Naive B cell (primary cell): Measurements from ENCODE around the gene DNAH17. TPM values are rescaled to one million over a fixed set of nuclear protein-coding genes. Genes with fewer than 3 reads are reported as not detected.

Experiments
- ATAC-seq, 2 donors: fragments of 150-1000 bp; cut with Tn5 transposase; 2 replicates each; pipeline ENCODE4 v1.10.0; 2021; ENCODE audit warnings: low read depth in 2 of 2, mild to moderate bottlenecking in 2 of 2, moderate library complexity in 2 of 2
- DNase-seq: peaks from one replicate; pipeline ENCODE4 v3.0.0; 2022
- H3K27ac Mint-ChIP-seq, 6 donors: one replicate each; pipeline ENCODE4 v1.8.0; 2020 to 2022; ENCODE audit warnings: mild to moderate bottlenecking in 6 of 6, mixed read lengths in 6 of 6, moderate library complexity in 5 of 6, inconsistent platforms in 2 of 6
- H3K27me3 Mint-ChIP-seq, 3 donors: one replicate each; pipeline ENCODE4 v1.8.0; 2021 to 2022; ENCODE audit warnings: mixed read lengths in 3 of 3, mild to moderate bottlenecking in 1 of 3
- H3K36me3 Mint-ChIP-seq, 2 donors: one replicate each; pipeline ENCODE4 v1.8.0; 2020 to 2022; ENCODE audit warnings: mixed read lengths in 2 of 2, inconsistent platforms in 1 of 2, mild to moderate bottlenecking in 1 of 2
- H3K4me1 Mint-ChIP-seq, 3 donors: one replicate each; pipeline ENCODE4 v1.8.0; 2020 to 2022; ENCODE audit warnings: mixed read lengths in 3 of 3, inconsistent platforms in 1 of 3, mild to moderate bottlenecking in 1 of 3, moderate library complexity in 1 of 3
- H3K4me3 Mint-ChIP-seq, 8 donors: one replicate each; pipeline ENCODE4 v1.8.0; 2020 to 2022; ENCODE audit warnings: mild to moderate bottlenecking in 8 of 8, mixed read lengths in 8 of 8, moderate library complexity in 8 of 8, inconsistent platforms in 2 of 8
- H3K9me3 Mint-ChIP-seq, 7 donors: one replicate each; pipeline ENCODE4 v1.8.0; 2020 to 2022; ENCODE audit warnings: mixed read lengths in 7 of 7, mild to moderate bottlenecking in 5 of 7, inconsistent platforms in 2 of 7, moderate library complexity in 1 of 7
- polyA plus RNA-seq, 6 donors: library from polyadenylated mRNA; unstranded; fragments of 300-500 nt; fragmentation: Illumina TruSeq; gene quantifications; one replicate each; pipeline ENCODE4 v1.2.3, GENCODE V29; 2021; ENCODE audit warnings: low read depth in 6 of 6

Gene DNAH17, protein sequence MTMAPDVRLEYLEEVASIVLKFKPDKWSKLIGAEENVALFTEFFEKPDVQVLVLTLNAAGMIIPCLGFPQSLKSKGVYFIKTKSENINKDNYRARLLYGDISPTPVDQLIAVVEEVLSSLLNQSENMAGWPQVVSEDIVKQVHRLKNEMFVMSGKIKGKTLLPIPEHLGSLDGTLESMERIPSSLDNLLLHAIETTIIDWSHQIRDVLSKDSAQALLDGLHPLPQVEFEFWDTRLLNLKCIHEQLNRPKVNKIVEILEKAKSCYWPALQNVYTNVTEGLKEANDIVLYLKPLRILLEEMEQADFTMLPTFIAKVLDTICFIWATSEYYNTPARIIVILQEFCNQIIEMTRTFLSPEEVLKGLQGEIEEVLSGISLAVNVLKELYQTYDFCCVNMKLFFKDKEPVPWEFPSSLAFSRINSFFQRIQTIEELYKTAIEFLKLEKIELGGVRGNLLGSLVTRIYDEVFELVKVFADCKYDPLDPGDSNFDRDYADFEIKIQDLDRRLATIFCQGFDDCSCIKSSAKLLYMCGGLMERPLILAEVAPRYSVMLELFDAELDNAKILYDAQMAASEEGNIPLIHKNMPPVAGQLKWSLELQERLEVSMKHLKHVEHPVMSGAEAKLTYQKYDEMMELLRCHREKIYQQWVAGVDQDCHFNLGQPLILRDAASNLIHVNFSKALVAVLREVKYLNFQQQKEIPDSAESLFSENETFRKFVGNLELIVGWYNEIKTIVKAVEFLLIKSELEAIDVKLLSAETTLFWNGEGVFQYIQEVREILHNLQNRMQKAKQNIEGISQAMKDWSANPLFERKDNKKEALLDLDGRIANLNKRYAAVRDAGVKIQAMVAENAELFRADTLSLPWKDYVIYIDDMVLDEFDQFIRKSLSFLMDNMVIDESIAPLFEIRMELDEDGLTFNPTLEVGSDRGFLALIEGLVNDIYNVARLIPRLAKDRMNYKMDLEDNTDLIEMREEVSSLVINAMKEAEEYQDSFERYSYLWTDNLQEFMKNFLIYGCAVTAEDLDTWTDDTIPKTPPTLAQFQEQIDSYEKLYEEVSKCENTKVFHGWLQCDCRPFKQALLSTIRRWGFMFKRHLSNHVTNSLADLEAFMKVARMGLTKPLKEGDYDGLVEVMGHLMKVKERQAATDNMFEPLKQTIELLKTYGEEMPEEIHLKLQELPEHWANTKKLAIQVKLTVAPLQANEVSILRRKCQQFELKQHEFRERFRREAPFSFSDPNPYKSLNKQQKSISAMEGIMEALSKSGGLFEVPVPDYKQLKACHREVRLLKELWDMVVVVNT (N-terminal part only)
- under 1 TPM in 3 of 6 donors, not detected in 3; 0.09 to 0.95 (median 0.13) TPM for polyA plus RNA-seq

DNA sequence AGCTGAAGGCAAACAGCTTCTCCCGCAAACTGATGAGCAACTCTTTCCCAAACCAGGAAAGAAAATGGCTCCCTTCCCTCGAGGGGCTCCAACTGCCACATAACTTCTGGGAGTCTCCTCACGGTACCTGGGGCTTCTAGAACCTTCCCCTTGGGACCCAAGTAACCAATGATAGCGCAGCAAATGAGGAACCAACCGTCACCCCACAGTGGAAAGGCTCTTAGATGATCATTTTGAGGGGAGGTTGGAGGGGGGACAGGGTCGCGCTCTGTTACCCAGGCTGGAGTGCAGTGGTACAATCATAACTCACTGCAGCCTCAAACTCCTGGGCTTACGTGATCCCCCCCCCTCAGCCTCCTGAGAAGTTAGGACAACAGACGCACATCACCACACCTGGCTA, at the start of gene DNAH17:
TSS of gene DNAH17 (minus strand) at position 101 of the 400 bp plus-strand sequence. CDS start 2,339 bp downstream, outside the sequence.
- ATAC-seq (no peak), DNase-seq (no peak)
- peak within 1 kb of the TSS in 1 of 6 donors; percentile 60 for H3K27ac Mint-ChIP-seq
- H3K4me1 Mint-ChIP-seq: peaks cover 0 to 4% (median 0%) of the 10 kb centered on the region in 3 donors
- no peaks in the 10 kb centered on the region for H3K36me3 Mint-ChIP-seq
- no peaks in the 10 kb centered on the region for H3K9me3 Mint-ChIP-seq
- peak within 1 kb of the TSS in 1 of 8 donors; percentile 50 for H3K4me3 Mint-ChIP-seq
- peaks cover 0 to 3% (median 0%) of the 10 kb centered on the region in 3 donors for H3K27me3 Mint-ChIP-seq

DNA sequence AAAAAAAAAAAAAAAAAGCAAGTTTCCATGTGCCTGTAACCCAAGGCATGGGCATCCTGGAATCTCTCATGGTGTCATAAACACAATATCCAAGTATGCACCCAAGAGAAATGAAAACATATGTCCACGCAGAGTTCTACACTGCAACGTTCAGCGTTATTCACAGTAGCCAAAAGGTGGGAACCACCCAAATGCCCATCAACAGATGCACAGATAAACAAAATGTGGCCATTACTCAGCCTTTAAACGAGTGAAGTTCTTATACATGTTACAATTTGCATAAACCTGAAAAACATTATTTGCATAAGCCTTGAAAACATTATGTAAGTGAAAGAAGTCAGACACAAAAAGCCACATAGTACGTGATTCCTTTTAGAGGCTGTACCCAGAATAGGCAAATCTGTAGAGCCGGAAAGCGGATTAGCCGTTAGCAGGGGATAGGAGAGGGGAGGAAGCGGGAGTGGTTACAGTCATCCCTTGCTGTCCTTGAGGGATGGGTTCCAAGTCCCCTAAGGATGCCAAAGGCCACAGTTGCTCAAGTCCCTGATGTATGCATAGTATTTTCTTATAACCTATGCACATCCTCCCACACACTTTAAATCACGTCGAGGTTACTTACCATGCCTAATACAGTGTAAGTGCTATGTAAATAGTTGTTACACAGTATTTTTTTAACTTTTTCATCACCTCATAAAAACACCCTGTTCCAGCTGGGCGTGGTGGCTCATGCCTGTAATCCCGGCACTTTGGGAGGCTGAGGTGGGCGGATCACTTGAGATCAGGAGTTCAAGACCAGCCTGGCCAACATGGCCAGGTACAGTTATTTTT, 47.3 kb upstream of the DNAH17 start:
- Mint-ChIP-seq H3K27me3 (no peaks in the 10 kb centered on the region), H3K27ac (no peak overlapping the region), H3K4me1 (no peaks in the 10 kb centered on the region), H3K4me3 (no peak overlapping the region), H3K9me3 (peaks cover 0 to 9% (median 2%) of the 10 kb centered on the region in 7 donors), H3K36me3 (no peaks in the 10 kb centered on the region)
- DNase-seq (no peak), ATAC-seq (peak in 1 of 2 donors; percentile 14)

DNA sequence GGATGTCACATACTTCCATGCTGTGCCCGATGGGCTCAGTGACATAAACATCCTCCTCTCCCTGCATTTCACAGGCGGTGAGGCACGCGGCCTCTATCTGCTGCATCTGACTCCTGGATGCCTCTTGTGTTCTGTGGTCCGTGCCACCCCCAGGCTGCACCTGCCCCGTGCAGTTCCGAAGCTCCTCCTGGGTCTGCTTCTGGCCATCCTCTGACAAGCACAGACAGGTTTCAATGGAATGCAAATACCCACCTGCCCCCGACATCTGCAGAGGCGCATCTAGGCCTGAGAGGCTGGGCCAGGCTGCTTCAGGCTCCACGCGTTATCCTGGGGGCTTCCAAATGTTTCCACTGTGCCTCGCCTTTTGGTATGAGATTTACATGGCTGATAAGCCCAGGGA, 46.3 kb upstream of the DNAH17 start:
- Mint-ChIP-seq H3K36me3 (no peaks in the 10 kb centered on the region), H3K27ac (peak overlapping the region in 1 of 6 donors; percentile 33), H3K4me1 (no peaks in the 10 kb centered on the region), H3K27me3 (peaks cover 0 to 5% (median 4%) of the 10 kb centered on the region in 3 donors), H3K4me3 (no peak overlapping the region), H3K9me3 (peaks cover 0 to 9% (median 4%) of the 10 kb centered on the region in 7 donors)
- no peak for ATAC-seq
- no peak for DNase-seq

DNA sequence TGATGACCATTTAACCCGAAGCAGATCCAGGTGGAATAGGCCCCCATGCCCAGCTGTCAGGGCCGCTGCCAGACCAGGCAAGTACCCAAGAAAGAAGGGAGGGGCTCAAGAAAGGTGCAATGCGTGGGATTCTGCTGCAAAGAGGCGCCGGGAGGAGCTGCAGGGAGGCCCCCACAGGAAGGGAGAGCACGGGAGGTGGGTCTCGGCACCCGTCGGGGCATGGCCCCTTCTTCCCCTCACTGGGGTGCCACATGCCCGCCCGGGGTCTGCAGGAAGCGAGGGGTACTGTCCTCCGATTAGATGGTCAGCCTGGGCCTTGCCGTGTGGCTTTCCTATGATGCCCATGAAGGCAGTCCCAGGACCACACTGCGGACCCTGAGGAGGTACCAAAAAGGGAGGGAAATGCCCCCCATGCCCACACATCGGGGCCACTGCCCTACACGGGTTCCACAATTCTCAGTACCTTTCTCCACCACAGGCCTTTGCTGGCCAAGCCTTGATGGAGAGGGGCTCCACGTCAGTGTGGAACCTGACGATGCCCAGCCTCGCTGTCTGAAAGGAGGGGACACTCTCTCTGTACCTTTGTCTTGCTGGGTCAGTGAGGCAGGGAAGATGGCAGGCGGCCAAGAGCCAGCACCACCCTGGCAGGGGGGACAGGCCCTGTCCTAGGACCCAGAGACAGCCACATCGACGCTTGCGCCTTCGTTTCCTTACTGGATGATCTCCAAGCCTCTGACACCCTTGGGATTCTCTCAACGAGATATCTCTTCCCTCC, 45.5 kb upstream of the DNAH17 start:
- no peak for ATAC-seq
- peaks cover 0 to 9% (median 4%) of the 10 kb centered on the region in 7 donors for H3K9me3 Mint-ChIP-seq
- H3K27me3 Mint-ChIP-seq: peaks cover 0 to 10% (median 4%) of the 10 kb centered on the region in 3 donors
- H3K4me3 Mint-ChIP-seq: no peak overlapping the region
- H3K4me1 Mint-ChIP-seq: no peaks in the 10 kb centered on the region
- peak overlapping the region in 1 of 6 donors; percentile 44 for H3K27ac Mint-ChIP-seq
- no peaks in the 10 kb centered on the region for H3K36me3 Mint-ChIP-seq
- DNase-seq: no peak

DNA sequence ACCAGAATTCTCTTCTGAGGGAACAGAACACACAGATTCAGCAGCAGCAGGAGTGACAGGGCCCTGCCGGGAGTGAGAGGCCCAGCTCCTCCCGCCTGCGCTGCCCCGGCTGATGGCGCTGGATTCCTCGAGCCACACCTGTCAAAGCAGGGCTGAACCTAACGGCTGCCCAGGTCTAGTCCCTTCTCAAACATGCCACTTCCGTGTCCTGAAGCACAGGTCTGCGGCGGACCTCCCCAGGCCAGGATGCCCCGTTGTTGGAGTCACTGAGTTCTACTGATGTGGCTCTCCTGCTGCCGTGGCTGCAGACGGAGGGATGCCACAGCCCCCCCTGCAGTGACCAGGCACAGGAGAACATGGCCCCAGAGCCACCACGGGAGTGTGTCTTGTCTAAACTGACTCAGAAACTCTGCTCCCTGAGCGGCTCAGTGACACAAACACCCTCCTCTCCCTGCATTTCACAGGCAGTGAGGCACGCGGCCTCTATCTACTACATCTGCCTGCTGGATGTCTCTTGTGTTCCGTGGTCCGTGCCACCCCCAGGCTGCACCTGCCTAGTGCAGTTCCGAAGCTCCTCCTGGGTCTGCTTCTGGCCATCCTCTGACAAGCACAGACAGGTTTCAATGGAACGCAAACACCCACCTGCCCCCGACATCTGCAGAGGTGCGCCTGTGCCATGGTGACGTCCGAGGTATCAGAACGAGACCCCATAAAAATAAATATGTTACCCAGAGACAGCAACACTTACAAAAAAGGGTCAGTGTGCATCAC, 44.7 kb upstream of the DNAH17 start:
- peak overlapping the region in 1 of 6 donors; percentile 56 for H3K27ac Mint-ChIP-seq
- peaks cover 0 to 9% (median 4%) of the 10 kb centered on the region in 7 donors for H3K9me3 Mint-ChIP-seq
- H3K36me3 Mint-ChIP-seq: no peaks in the 10 kb centered on the region
- DNase-seq (no peak), ATAC-seq (no peak)
- H3K27me3 Mint-ChIP-seq: peaks cover 0 to 10% (median 4%) of the 10 kb centered on the region in 3 donors
- no peak overlapping the region for H3K4me3 Mint-ChIP-seq
- no peaks in the 10 kb centered on the region for H3K4me1 Mint-ChIP-seq

DNA sequence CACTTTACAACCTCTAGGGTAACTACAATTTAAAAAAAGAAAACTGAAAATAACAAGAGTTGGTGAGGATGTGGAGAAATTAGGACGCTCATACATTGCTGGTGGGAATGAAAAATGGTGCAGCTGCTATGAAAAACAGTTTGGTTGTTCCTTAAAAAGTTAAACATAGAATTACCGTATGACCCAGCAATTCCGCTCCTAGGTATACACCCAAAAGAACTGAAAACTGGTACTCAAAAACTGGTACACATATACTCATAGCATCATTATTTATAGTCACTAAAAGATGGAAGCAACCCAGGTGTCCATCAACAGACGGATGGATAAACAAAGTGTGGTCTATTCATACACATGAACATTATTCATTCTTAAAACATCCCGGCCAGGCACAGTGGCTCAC, 42.9 kb upstream of the DNAH17 start:
- DNase-seq: no peak
- no peaks in the 10 kb centered on the region for H3K4me1 Mint-ChIP-seq
- peaks cover 0 to 9% (median 4%) of the 10 kb centered on the region in 7 donors for H3K9me3 Mint-ChIP-seq
- H3K36me3 Mint-ChIP-seq: no peaks in the 10 kb centered on the region
- H3K27me3 Mint-ChIP-seq: peaks cover 0 to 10% (median 4%) of the 10 kb centered on the region in 3 donors
- no peak overlapping the region for H3K4me3 Mint-ChIP-seq
- no peak overlapping the region for H3K27ac Mint-ChIP-seq
- ATAC-seq: no peak

DNA sequence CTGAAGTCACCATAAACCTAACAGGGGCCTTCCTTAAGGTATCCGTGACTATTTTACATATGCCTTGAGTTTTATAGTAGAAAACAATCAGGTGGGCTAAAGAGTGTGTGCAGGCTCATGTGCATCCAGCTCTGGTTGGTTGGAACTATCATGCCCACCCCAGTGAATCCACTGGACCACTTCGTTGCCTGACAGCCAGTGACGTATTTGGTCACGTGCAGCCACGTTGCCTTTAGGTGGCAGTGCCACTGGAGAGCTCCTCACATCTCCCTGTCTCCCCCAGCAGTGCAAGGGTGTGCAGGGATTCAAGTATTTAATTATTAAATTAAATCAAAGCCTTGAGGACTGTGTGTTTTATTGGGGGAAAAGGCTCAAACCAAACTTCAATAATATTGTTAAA, 42.1 kb upstream of the DNAH17 start:
- DNase-seq (no peak), ATAC-seq (no peak)
- no peak overlapping the region for H3K4me3 Mint-ChIP-seq
- no peaks in the 10 kb centered on the region for H3K36me3 Mint-ChIP-seq
- no peak overlapping the region for H3K27ac Mint-ChIP-seq
- H3K27me3 Mint-ChIP-seq: peaks cover 0 to 10% (median 4%) of the 10 kb centered on the region in 3 donors
- peaks cover 0 to 9% (median 4%) of the 10 kb centered on the region in 7 donors for H3K9me3 Mint-ChIP-seq
- H3K4me1 Mint-ChIP-seq: no peaks in the 10 kb centered on the region

DNA sequence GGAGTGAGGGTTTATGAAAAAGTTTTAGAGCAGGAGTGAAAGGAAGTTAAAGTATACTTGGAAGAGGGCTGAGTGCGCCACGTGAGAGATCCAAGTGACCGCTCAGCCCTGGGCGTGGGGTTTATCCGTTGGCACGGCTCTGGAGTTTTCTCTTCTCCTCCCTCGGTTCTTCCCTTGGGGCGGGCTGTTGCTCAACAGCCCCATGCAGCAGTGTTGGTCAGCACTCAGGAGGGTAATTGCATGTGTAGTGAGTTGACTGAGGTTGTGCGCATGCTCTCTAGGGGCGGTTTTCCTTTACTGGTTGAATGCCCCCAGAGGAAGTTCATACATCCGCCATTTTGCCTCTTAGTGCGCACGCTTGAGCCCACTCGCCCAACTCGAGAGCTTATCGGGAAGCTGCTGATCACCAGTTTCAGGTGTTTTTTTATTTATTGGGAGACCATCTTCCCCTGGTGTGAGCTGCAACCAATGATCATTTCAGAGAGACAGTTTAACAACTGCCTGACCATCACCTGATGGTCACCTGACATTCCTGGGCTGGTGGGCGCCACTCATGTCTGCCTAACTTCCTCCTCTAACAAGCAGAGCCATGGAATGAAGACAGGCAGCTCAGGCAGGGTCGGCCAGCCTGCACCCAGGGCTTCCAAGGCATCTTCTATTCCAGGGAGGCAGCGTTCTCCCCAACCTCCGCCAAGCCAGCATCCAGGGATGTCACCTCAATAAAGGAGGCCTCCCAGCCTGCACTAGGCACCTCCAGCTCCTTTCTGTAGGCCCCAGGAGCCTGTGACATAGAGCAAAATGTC, 41.3 kb upstream of the DNAH17 start:
- no peaks in the 10 kb centered on the region for H3K4me1 Mint-ChIP-seq
- ATAC-seq: no peak
- no peak overlapping the region for H3K27ac Mint-ChIP-seq
- H3K9me3 Mint-ChIP-seq: peaks cover 0 to 9% (median 4%) of the 10 kb centered on the region in 7 donors
- H3K4me3 Mint-ChIP-seq: no peak overlapping the region
- H3K27me3 Mint-ChIP-seq: peaks cover 0 to 10% (median 4%) of the 10 kb centered on the region in 3 donors
- no peak for DNase-seq
- no peaks in the 10 kb centered on the region for H3K36me3 Mint-ChIP-seq

DNA sequence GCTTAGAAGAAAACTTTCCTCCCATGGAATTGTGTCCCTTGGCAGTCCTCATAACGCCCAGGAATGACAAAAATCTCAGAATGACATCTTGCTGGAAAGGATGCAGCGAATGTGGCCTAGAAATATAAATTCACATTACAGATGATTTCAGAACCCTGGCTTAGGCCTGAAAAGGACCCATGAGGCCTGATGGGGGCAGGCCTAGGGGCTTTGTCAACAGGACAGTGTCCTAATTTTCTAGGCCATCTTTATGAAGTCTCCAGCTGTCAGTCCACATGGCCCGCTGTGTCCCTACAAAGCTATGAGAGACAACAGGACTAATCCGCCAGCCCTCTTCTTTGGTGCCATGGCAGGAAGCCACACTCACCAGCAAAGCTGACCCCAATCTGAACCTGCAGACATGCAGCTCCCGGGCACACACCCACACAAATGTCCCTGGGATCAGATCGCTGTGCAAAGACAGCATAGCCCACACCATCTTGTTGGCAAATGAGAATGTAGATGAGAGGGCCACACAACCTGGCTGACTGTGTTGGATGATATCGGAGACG, 40.4 kb upstream of the DNAH17 start:
- peaks cover 0 to 10% (median 4%) of the 10 kb centered on the region in 3 donors for H3K27me3 Mint-ChIP-seq
- H3K9me3 Mint-ChIP-seq: peaks cover 0 to 9% (median 4%) of the 10 kb centered on the region in 7 donors
- no peak for DNase-seq
- ATAC-seq: no peak
- no peaks in the 10 kb centered on the region for H3K4me1 Mint-ChIP-seq
- H3K27ac Mint-ChIP-seq: no peak overlapping the region
- no peaks in the 10 kb centered on the region for H3K36me3 Mint-ChIP-seq
- H3K4me3 Mint-ChIP-seq: no peak overlapping the region

DNA sequence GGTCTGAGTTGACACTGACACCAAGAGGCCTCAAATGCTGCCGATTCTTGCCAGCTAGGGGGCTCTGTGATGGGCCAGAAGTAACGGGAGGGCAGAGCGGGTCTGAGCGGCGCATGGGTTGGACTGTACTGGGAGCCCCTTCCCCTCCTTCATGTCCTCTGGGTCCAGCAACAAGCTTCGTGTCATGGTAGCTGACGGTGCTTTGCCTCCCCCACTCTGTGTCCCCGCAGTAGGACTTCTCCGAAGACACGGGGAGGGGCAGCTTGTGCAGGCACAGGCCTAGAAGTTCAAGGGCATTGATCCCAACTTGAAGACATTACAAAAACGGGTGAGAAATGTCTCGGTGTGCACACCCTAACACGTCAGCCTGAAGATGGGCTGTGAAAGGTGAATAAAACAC, 39.8 kb upstream of the DNAH17 start:
- ATAC-seq (no peak), DNase-seq (no peak)
- Mint-ChIP-seq H3K4me3 (no peak overlapping the region), H3K27me3 (peaks cover 0 to 13% (median 4%) of the 10 kb centered on the region in 3 donors), H3K27ac (peak overlapping the region in 1 of 6 donors; percentile 13), H3K9me3 (peaks cover 0 to 9% (median 4%) of the 10 kb centered on the region in 7 donors), H3K4me1 (no peaks in the 10 kb centered on the region), H3K36me3 (no peaks in the 10 kb centered on the region)
